GM19438 (cell line): Measurements from ENCODE around the gene PANX1.
"Not testable (repeated sequence)": the region's sequence is repeated elsewhere in the genome, so short reads cannot be mapped to it uniquely, and the experiment has no call there.

ENCODE experiments used
- ATAC-seq: cut with Tn5 transposase; IDR thresholded peaks from one replicate; pipeline ENCODE4 v1.9.1; 2021; ENCODE audit warnings: low read depth; ENCODE audit not compliant: unreplicated experiment

The PANX1 gene

GRCh38 chr11:94128746-94129511 is at the start of gene PANX1:
PANX1 (plus strand) TSS chr11:94128841; CDS start chr11:94129313, 472 bp downstream.
- ATAC-seq = peak; percentile 82

GRCh38 chr11:94084164-94084563 is 44.5 kb upstream of the PANX1 start:
- no peak for ATAC-seq

GRCh38 chr11:94088906-94089305 is 39.7 kb upstream of the PANX1 start:
- ATAC-seq = no peak

GRCh38 chr11:94089341-94089740 is 39.3 kb upstream of the PANX1 start:
- no peak for ATAC-seq

GRCh38 chr11:94090401-94090800 is 38.2 kb upstream of the PANX1 start:
- ATAC-seq = no peak

- no peak for ATAC-seq
These were observed 37.5 kb upstream of the PANX1 start for GRCh38 chr11:94091091-94091490.

- no peak for ATAC-seq
These were observed 28.4 kb upstream of the PANX1 start for GRCh38 chr11:94100253-94100652.

GRCh38 chr11:94103471-94103870 is 25.2 kb upstream of the PANX1 start:
- ATAC-seq = no peak

GRCh38 chr11:94104734-94105133 is 23.9 kb upstream of the PANX1 start:
- ATAC-seq = no peak

- ATAC-seq = no peak
These were observed 21.9 kb upstream of the PANX1 start for GRCh38 chr11:94106716-94107115.

GRCh38 chr11:94107363-94107762 is 21.3 kb upstream of the PANX1 start:
- no peak for ATAC-seq

GRCh38 chr11:94111241-94111640 is 17.4 kb upstream of the PANX1 start:
- no peak for ATAC-seq

- no peak for ATAC-seq
These were observed 17.0 kb upstream of the PANX1 start for GRCh38 chr11:94111660-94112059.

- ATAC-seq = no peak
These were observed 16.3 kb upstream of the PANX1 start for GRCh38 chr11:94112206-94112953.

GRCh38 chr11:94117197-94117574 is 11.5 kb upstream of the PANX1 start:
- no peak for ATAC-seq

- ATAC-seq = no peak
These were observed 10.8 kb upstream of the PANX1 start for GRCh38 chr11:94117871-94118270.

- not testable (repeated sequence) for ATAC-seq
These were observed 9.0 kb upstream of the PANX1 start for GRCh38 chr11:94119676-94120075.

- not testable (repeated sequence) for ATAC-seq
These were observed 8.1 kb upstream of the PANX1 start for GRCh38 chr11:94120516-94120915.

GRCh38 chr11:94120946-94121345 is 7.7 kb upstream of the PANX1 start:
- no peak for ATAC-seq

- ATAC-seq = no peak
These were observed 3.1 kb upstream of the PANX1 start for GRCh38 chr11:94125407-94126115.

GRCh38 chr11:94127638-94128037 is 1.0 kb upstream of the PANX1 start:
- no peak for ATAC-seq
